Activated T-cell treated with anti-CD3 and anti-CD28 coated beads for 4 hours (primary cell): ENCODE measurements around the gene CLEC4G.

Source experiments
- DNase-seq: peaks from one replicate; pipeline ENCODE4 v3.0.0-alpha.2; 2020

The CLEC4G gene

GRCh38 chr19:7720351-7720750 is 11.6 kb downstream of the CLEC4G start:
- DNase-seq: no peak

GRCh38 chr19:7718668-7719067 is 13.2 kb downstream of the CLEC4G start:
- no peak for DNase-seq

- DNase-seq: no peak
Observed at GRCh38 chr19:7716762-7717161, 15.1 kb downstream of the CLEC4G start.

GRCh38 chr19:7715671-7716070 is 16.2 kb downstream of the CLEC4G start:
- no peak for DNase-seq

GRCh38 chr19:7710616-7711015 is 21.3 kb downstream of the CLEC4G start:
- DNase-seq: no peak

- no peak for DNase-seq
Observed at GRCh38 chr19:7709932-7710460, 21.9 kb downstream of the CLEC4G start.

- no peak for DNase-seq
Observed at GRCh38 chr19:7706955-7707456, 24.9 kb downstream of the CLEC4G start.

- no peak for DNase-seq
Observed at GRCh38 chr19:7706188-7706954, 25.5 kb downstream of the CLEC4G start.

GRCh38 chr19:7705387-7706187 is 26.3 kb downstream of the CLEC4G start:
- peak; percentile 64 for DNase-seq

- no peak for DNase-seq
Observed at GRCh38 chr19:7704280-7705060, 27.4 kb downstream of the CLEC4G start.

- DNase-seq: no peak
Observed at GRCh38 chr19:7703332-7703731, 28.6 kb downstream of the CLEC4G start.

- no peak for DNase-seq
Observed at GRCh38 chr19:7701654-7702457, 30.1 kb downstream of the CLEC4G start, which contains the start of gene FCER2. TSS of gene FCER2 (minus strand) at chr19:7702131. CDS start at chr19:7699760, 2,371 bp downstream.

- no peak for DNase-seq
Observed at GRCh38 chr19:7701049-7701653, 30.8 kb downstream of the CLEC4G start.

GRCh38 chr19:7699417-7700401 is 32.2 kb downstream of the CLEC4G start:
- no peak for DNase-seq

GRCh38 chr19:7699003-7699402 is 32.9 kb downstream of the CLEC4G start:
- no peak for DNase-seq

- no peak for DNase-seq
Observed at GRCh38 chr19:7698583-7698982, 33.3 kb downstream of the CLEC4G start.

GRCh38 chr19:7697721-7698287 is 34.1 kb downstream of the CLEC4G start:
- DNase-seq: no peak

GRCh38 chr19:7694499-7694898 is 37.4 kb downstream of the CLEC4G start:
- no peak for DNase-seq

- no peak for DNase-seq
Observed at GRCh38 chr19:7692417-7693088, 39.4 kb downstream of the CLEC4G start.
